K562 (cell line): ENCODE data around the gene AS3MT. TPM values are rescaled to one million over a fixed set of nuclear protein-coding genes. Genes with fewer than 3 reads are reported as not detected.

Source experiments
- ATAC-seq: fragments of 200-7000 bp; cut with Tn5 transposase; 3 replicates; pipeline ENCODE4 v1.9.1; 2020; ENCODE audit warnings: moderate library complexity
- BruUV-seq: library from RNA; stranded (reverse); fragments of 400-500 nt; replicated peaks from 2 replicates; lab custom pipeline; 2021; lab: Mats Ljungman, UMichigan
- CTCF ChIA-PET: fragments of 300-600 bp; formaldehyde crosslinking; extraction: SDS; loops from one replicate; lab custom pipeline; 2021; ENCODE audit warnings: low intra/inter-chr PET ratio; lab: Yijun Ruan, JAX
- POLR2A ChIA-PET: fragments of 300-600, 350-650 bp; sonication (Branson Sonifier 250); formaldehyde crosslinking; extraction: SDS; loops from one replicate; lab custom pipeline; 2021; ENCODE audit warnings: antibody characterized with exemption, inconsistent platforms; lab: Yijun Ruan, JAX
- DNase-seq, 4 experiments: peaks; one replicate each; pipeline versions ENCODE4 v3.0.0 to v3.0.0-alpha.2; 2011 to 2018; ENCODE audit warnings: low spot score in 3 of 4, mixed read lengths in 3 of 4; ENCODE audit errors: extremely low read depth in 1 of 4
- FAIRE-seq: peaks from 2 replicates; lab custom pipeline; 2011; peaks lifted over from hg19 to GRCh38; lab: Jason Lieb, UNC
- H2AFZ ChIP-seq: 2 replicates; pipeline ENCODE4 v1.6.0; 2011; ENCODE audit warnings: low read depth, low read length, control low read depth, inconsistent platforms
- H3K27ac ChIP-seq: fragments of 200-600 bp; 3 replicates; pipeline ENCODE4 v1.8.0; 2011; ENCODE audit warnings: low read depth, mild to moderate bottlenecking, control low read depth, inconsistent platforms, low read length, moderate library complexity, mixed read lengths; ENCODE audit errors: extremely low read depth
- H3K27me3 ChIP-seq, 2 experiments: fragments of 300-600 bp in 1 of 2; 2 replicates in 1 of 2; 3 replicates in 1 of 2; pipeline versions ENCODE4 v1.6.0 to v1.8.0; 2011; ENCODE audit warnings: inconsistent platforms in 2 of 2, low read length in 2 of 2, mild to moderate bottlenecking in 1 of 2, mixed read lengths in 1 of 2, moderate library complexity in 1 of 2; ENCODE audit not compliant: control insufficient read depth in 2 of 2, insufficient read depth in 2 of 2
- H3K36me3 ChIP-seq: fragments of 300-600 bp; 3 replicates; pipeline ENCODE4 v1.8.0; 2011; ENCODE audit warnings: mild to moderate bottlenecking, low read length, inconsistent platforms; ENCODE audit not compliant: control insufficient read depth, insufficient read depth
- H3K4me1 ChIP-seq, 2 experiments: fragments of 200-600 bp in 1 of 2; replicated peaks in 1 of 2; 2 replicates in 1 of 2; 3 replicates in 1 of 2; pipeline versions ENCODE4 v1.5.1 to v1.8.0; 2011; ENCODE audit warnings: inconsistent platforms in 2 of 2, low read length in 2 of 2, mild to moderate bottlenecking in 1 of 2, mixed read lengths in 1 of 2, moderate library complexity in 1 of 2; ENCODE audit not compliant: control insufficient read depth in 2 of 2, insufficient read depth in 2 of 2
- H3K4me2 ChIP-seq: 2 replicates; pipeline ENCODE4 v1.6.1; 2011; ENCODE audit warnings: low read length, control low read depth, inconsistent platforms, mixed read lengths; ENCODE audit not compliant: insufficient read depth
- H3K4me3 ChIP-seq: fragments of 200-600 bp; sonication (generic), shearing (Covaris generic); 2 replicates; pipeline ENCODE4 v1.5.1; 2016; ENCODE audit warnings: control low read depth, inconsistent platforms
- H3K79me2 ChIP-seq: fragments of 200-600 bp; 3 replicates; pipeline ENCODE4 v1.8.0; 2011; ENCODE audit warnings: low read length, inconsistent platforms; ENCODE audit not compliant: control insufficient read depth, insufficient read depth
- H3K9ac ChIP-seq, 2 experiments: 2 replicates each; pipeline versions ENCODE4 v1.6.0 to v1.6.1; 2011; ENCODE audit warnings: low read depth in 2 of 2, low read length in 2 of 2, control low read depth in 1 of 2, inconsistent platforms in 1 of 2, mild to moderate bottlenecking in 1 of 2, mixed read lengths in 1 of 2; ENCODE audit not compliant: insufficient read depth in 1 of 2
- H3K9me1 ChIP-seq: one replicate; pipeline ENCODE4 v1.6.0; 2011; ENCODE audit warnings: inconsistent platforms, mild to moderate bottlenecking, low read length, moderate library complexity; ENCODE audit not compliant: control insufficient read depth, insufficient read depth
- H3K9me3 ChIP-seq: replicated peaks from 2 replicates; pipeline ENCODE4 v1.5.1; 2011; ENCODE audit warnings: low read depth, low read length, inconsistent platforms; ENCODE audit not compliant: control insufficient read depth, insufficient read depth
- H4K20me1 ChIP-seq: replicated peaks from 2 replicates; pipeline ENCODE4 v1.6.1; 2011; ENCODE audit warnings: low read length, inconsistent platforms, mixed read lengths; ENCODE audit not compliant: control insufficient read depth, insufficient read depth
- ATF1 ChIP-seq, 2 experiments: fragments of 450-650 bp in 1 of 2; IDR thresholded peaks; 2 replicates each; pipeline ENCODE4 v1.6.1; 2016; ENCODE audit warnings: missing compliant biosample characterization in 1 of 2, missing genetic modification characterization in 1 of 2
- BRF1 ChIP-seq: IDR thresholded peaks from 3 replicates; pipeline ENCODE4 v1.6.1; 2011; ENCODE audit warnings: borderline replicate concordance, mild to moderate bottlenecking; ENCODE audit not compliant: insufficient read length; ENCODE audit errors: extremely low read depth
- EHMT2 ChIP-seq: fragments of 450-650 bp; IDR thresholded peaks from 2 replicates; pipeline ENCODE4 v1.6.1; 2018; ENCODE audit warnings: antibody characterized with exemption
- FOXK2 ChIP-seq, 2 experiments: fragments of 450-650 bp; IDR thresholded peaks in 1 of 2; conservative IDR thresholded peaks in 1 of 2; 2 replicates each; pipeline ENCODE4 v1.6.1; 2016; ENCODE audit warnings: low read depth in 2 of 2, mild to moderate bottlenecking in 1 of 2
- GTF2F1 ChIP-seq: IDR thresholded peaks from 2 replicates; pipeline ENCODE4 v1.6.1; 2011; ENCODE audit warnings: low read depth, low read length, improper control_type of control experiment
- IRF2 ChIP-seq: sonication (generic); formaldehyde crosslinking; IDR thresholded peaks from 2 replicates; pipeline ENCODE4 v1.8.1; 2022; ENCODE audit warnings: mild to moderate bottlenecking, missing genetic modification reagents
- MBD1 ChIP-seq: fragments of 250-450 bp; sonication (Bioruptor Pico); IDR thresholded peaks from 2 replicates; pipeline ENCODE4 v1.8.0; 2022; ENCODE audit warnings: inconsistent platforms
- MYNN ChIP-seq, 2 experiments: sonication (generic); formaldehyde crosslinking in 1 of 2; IDR thresholded peaks; 2 replicates each; pipeline versions ENCODE4 v1.5.0 to v1.6.1; 2016 to 2020; ENCODE audit warnings: antibody characterized with exemption in 1 of 2, missing genetic modification reagents in 1 of 2
- NFRKB ChIP-seq: fragments of 450-650 bp; IDR thresholded peaks from 2 replicates; pipeline ENCODE4 v1.6.1; 2016; ENCODE audit warnings: low read depth
- PHF21A ChIP-seq: fragments of 450-650 bp; IDR thresholded peaks from 2 replicates; pipeline ENCODE4 v1.6.1; 2017; ENCODE audit warnings: low read depth, borderline replicate concordance
- POLR2H ChIP-seq: IDR thresholded peaks from 2 replicates; pipeline ENCODE4 v1.6.1; 2016; ENCODE audit warnings: missing genetic modification characterization, low read depth, mild to moderate bottlenecking, control low read depth, missing compliant biosample characterization, moderate library complexity
- SIN3B ChIP-seq: fragments of 450-650 bp; IDR thresholded peaks from 2 replicates; pipeline ENCODE4 v1.6.1; 2017; ENCODE audit warnings: low read depth, mild to moderate bottlenecking, moderate library complexity
- SNAPC5 ChIP-seq: fragments of 250-450 bp; sonication (Bioruptor Pico); IDR thresholded peaks from 2 replicates; pipeline ENCODE4 v1.8.0; 2021; ENCODE audit warnings: moderate library complexity, mild to moderate bottlenecking, inconsistent platforms
- SP1 ChIP-seq: sonication (generic); formaldehyde crosslinking; IDR thresholded peaks from 2 replicates; pipeline ENCODE4 v1.8.1; 2022; ENCODE audit warnings: mild to moderate bottlenecking, missing genetic modification reagents
- TBL1XR1 ChIP-seq, 2 experiments: IDR thresholded peaks; 2 replicates each; pipeline ENCODE4 v1.6.1; 2012; ENCODE audit warnings: improper control_type of control experiment in 2 of 2, low read length in 2 of 2, mild to moderate bottlenecking in 1 of 2
- TSC22D4 ChIP-seq: fragments of 450-650 bp; IDR thresholded peaks from 2 replicates; pipeline ENCODE4 v1.6.1; 2016; ENCODE audit warnings: missing genetic modification characterization, missing biosample characterization, control low read depth
- ZNF24 ChIP-seq: fragments of 450-650 bp; IDR thresholded peaks from 2 replicates; pipeline ENCODE4 v1.6.1; 2016
- ZNF253 ChIP-seq: fragments of 250-450 bp; sonication (Bioruptor Pico); conservative IDR thresholded peaks from 2 replicates; pipeline ENCODE4 v1.6.1; 2021; ENCODE audit warnings: mild to moderate bottlenecking
- WGBS: fragments of 100-300 bp; shearing (Covaris generic); methylation state at CpG from one replicate; pipeline ENCODE4 v1.1.6; 2016; ENCODE audit warnings: low coverage, mixed read lengths; ENCODE audit not compliant: insufficient coverage; ENCODE audit errors: missing lambda C conversion rate; 5-methylcytosine and 5-hydroxymethylcytosine counted together
- in situ Hi-C: fragments of 300-500 bp; cut with MboI; formaldehyde crosslinking; loops from 4 replicates; pipeline ENCODE4 v1.15.0; 2018; ENCODE audit warnings: inconsistent platforms, mixed read lengths
- intact Hi-C: fragments of 100-400 bp; cut with micrococcal nuclease; formaldehyde crosslinking; loops from 2 replicates; pipeline ENCODE4 v1.14.2; 2022
- polyA plus RNA-seq, 8 experiments: library from polyadenylated mRNA; depleted of rRNA in 4 of 8; stranded (reverse) in 5 of 8; unstranded in 3 of 8; fragments of >200 nt; fragmentation: Nextera tagmentation in 2 of 8; fragmentation: Illumina TruSeq in 1 of 8; extraction: Ambion mirVana in 2 of 8; extraction: Trizol in 1 of 8; gene quantifications; 2 replicates each; pipeline versions ENCODE4 v1.2.1 to v1.2.3, GENCODE V29; 2011 to 2014; ENCODE audit warnings: inconsistent platforms in 1 of 8, missing spikeins in 1 of 8
- total RNA-seq, 7 experiments: library from RNA; depleted of rRNA in 6 of 7; stranded (reverse); fragments of >200 nt in 6 of 7; fragmentation: Illumina TruSeq in 2 of 7; extraction: Trizol in 2 of 7; gene quantifications; 2 replicates each; pipeline versions ENCODE4 v1.2.1 to v1.2.3, GENCODE V29; 2011 to 2021; ENCODE audit warnings: low replicate concordance in 1 of 7
- TF ChIP-seq, protein P1 (sequence below): IDR thresholded peaks from 2 replicates; pipeline ENCODE4 v1.6.1; 2011; ENCODE audit warnings: borderline replicate concordance, low read depth, mild to moderate bottlenecking, moderate library complexity, low read length; ENCODE audit not compliant: insufficient read depth, poor library complexity, severe bottlenecking

Gene AS3MT
- total and polyA plus RNA-seq, 9 of the 15 experiments (the other 6 are each of a cell fraction or from before 2014, with no cell fraction given) = 0.04 to 0.33 (median 0.19) TPM; not detected in 2

- TF ChIP-seq, protein P1, sequence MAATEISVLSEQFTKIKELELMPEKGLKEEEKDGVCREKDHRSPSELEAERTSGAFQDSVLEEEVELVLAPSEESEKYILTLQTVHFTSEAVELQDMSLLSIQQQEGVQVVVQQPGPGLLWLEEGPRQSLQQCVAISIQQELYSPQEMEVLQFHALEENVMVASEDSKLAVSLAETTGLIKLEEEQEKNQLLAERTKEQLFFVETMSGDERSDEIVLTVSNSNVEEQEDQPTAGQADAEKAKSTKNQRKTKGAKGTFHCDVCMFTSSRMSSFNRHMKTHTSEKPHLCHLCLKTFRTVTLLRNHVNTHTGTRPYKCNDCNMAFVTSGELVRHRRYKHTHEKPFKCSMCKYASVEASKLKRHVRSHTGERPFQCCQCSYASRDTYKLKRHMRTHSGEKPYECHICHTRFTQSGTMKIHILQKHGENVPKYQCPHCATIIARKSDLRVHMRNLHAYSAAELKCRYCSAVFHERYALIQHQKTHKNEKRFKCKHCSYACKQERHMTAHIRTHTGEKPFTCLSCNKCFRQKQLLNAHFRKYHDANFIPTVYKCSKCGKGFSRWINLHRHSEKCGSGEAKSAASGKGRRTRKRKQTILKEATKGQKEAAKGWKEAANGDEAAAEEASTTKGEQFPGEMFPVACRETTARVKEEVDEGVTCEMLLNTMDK = no peak
- no peak for TF ChIP-seq ATF1 (CRISPR knock-in tag; IDR thresholded peaks at IDR 0.05)
- no peak for TF ChIP-seq ATF1 (tag; IDR thresholded peaks at IDR 0.05)
- TF ChIP-seq GTF2F1 = no peak
Observed at GRCh38 chr10:102832248-102832647, 37.0 kb upstream of the AS3MT start (continued).

- no peaks in the 10 kb centered on the region for H3K9me1 ChIP-seq
- TF ChIP-seq PHF21A (no peak), MBD1 (no peak), FOXK2 (conservative IDR thresholded peaks at IDR 0.05 in 1 of 2, IDR thresholded peaks at IDR 0.05 in 1 of 2; ENCODE audit: low read depth in 2 of 2) (no peak), EHMT2 (no peak), NFRKB (no peak), POLR2H (tag) (no peak), TBL1XR1 (IDR thresholded peaks at IDR 0.05; ENCODE audit: low read length in 2 of 2) (no peak), TSC22D4 (no peak), IRF2 (CRISPR knock-in tag) (no peak), ZNF253 (no peak), SIN3B (no peak), SP1 (CRISPR knock-in tag) (no peak), ZNF24 (no peak), BRF1 (no peak), MYNN (IDR thresholded peaks at IDR 0.05) (no peak), MYNN (CRISPR knock-in tag; IDR thresholded peaks at IDR 0.05) (no peak), SNAPC5 (no peak)
- ATAC-seq = no peak
- FAIRE-seq = no peak
- no TSS peak for BruUV-seq
- H3K79me2 ChIP-seq = no peaks in the 10 kb centered on the region
- no peak overlapping the region for H3K9ac ChIP-seq
- H3K27ac ChIP-seq = no peak overlapping the region
- no peak overlapping the region for H3K4me2 ChIP-seq
- H3K4me3 ChIP-seq = no peak overlapping the region
- H4K20me1 ChIP-seq = no peaks in the 10 kb centered on the region
- in situ Hi-C loops = loop anchor here (5.0 to 10.0 kb wide), 3 partner anchors 106 to 652 kb away; partner anchors contain the start of gene RPEL1
- H3K9me3 ChIP-seq = no peaks in the 10 kb centered on the region; the same call in 1 of the 2 replicates
- H2AFZ ChIP-seq = no peak overlapping the region
- H3K36me3 ChIP-seq = no peaks in the 10 kb centered on the region
- POLR2A ChIA-PET = no interaction called here
- CTCF ChIA-PET = no interaction called here
- H3K4me1 ChIP-seq = peaks cover 9% of the 10 kb centered on the region in 2 experiments; a peak in 4 of 5 replicates
- 48% methylated on average over 4 of the region's 4 CpGs for WGBS
- H3K27me3 ChIP-seq = no peaks in the 10 kb centered on the region
- no peak for DNase-seq
- intact Hi-C loops = loop anchor here (5.0 to 10.0 kb wide), 3 partner anchors 91 to 652 kb away; partner anchors contain the start of gene WBP1L
Observed at GRCh38 chr10:102832987-102833386, 36.3 kb upstream of the AS3MT start.
